IMR-90 (cell line): Measurements from ENCODE around the gene UQCC5.

Source experiments
- BHLHE40 ChIP-seq: fragments of 150-350 bp; IDR thresholded peaks from 2 replicates; pipeline ENCODE4 v1.6.1; 2016; ENCODE audit warnings: mild to moderate bottlenecking, low read depth, low read length
- CHD1 ChIP-seq: IDR thresholded peaks from 2 replicates; pipeline ENCODE4 v1.6.1; 2012; ENCODE audit warnings: low read depth, low read length, improper control_type of control experiment
- MAZ ChIP-seq: IDR thresholded peaks from 2 replicates; pipeline ENCODE4 v1.6.1; 2012; ENCODE audit warnings: low read depth, mild to moderate bottlenecking, low read length, improper control_type of control experiment, moderate library complexity, borderline replicate concordance
- POLR2A ChIP-seq: IDR thresholded peaks from 2 replicates; pipeline ENCODE4 v1.6.1; 2012; ENCODE audit warnings: mild to moderate bottlenecking, low read depth, low read length
- RAD21 ChIP-seq: IDR thresholded peaks from 2 replicates; pipeline ENCODE4 v1.6.1; 2012; ENCODE audit warnings: low read length, improper control_type of control experiment
- RCOR1 ChIP-seq: IDR thresholded peaks from 2 replicates; pipeline ENCODE4 v1.6.1; 2012; ENCODE audit warnings: mild to moderate bottlenecking, low read length, improper control_type of control experiment; ENCODE audit not compliant: insufficient replicate concordance
- TF ChIP-seq, protein P1 (sequence below): conservative IDR thresholded peaks from 2 replicates; pipeline ENCODE4 v1.5.1; 2012; ENCODE audit warnings: mild to moderate bottlenecking, low read depth, low read length, improper control_type of control experiment

DNA sequence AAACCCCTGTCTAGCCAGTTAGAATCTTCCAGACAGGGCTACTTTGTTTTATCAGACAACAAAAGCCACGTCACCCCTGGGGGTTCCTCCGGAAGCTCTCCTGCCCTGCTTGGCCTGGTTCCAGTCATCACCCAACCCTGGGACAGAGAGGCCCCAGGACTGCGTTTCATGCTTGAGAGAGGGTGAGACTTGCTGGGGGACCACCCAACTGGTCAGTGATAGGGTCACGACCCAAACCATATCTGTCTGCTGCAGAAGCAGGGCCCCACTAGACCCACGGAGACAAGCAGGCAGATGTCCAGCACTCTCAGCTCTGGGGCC is 3.9 kb upstream of the UQCC5 start:
- TF ChIP-seq, protein P1, sequence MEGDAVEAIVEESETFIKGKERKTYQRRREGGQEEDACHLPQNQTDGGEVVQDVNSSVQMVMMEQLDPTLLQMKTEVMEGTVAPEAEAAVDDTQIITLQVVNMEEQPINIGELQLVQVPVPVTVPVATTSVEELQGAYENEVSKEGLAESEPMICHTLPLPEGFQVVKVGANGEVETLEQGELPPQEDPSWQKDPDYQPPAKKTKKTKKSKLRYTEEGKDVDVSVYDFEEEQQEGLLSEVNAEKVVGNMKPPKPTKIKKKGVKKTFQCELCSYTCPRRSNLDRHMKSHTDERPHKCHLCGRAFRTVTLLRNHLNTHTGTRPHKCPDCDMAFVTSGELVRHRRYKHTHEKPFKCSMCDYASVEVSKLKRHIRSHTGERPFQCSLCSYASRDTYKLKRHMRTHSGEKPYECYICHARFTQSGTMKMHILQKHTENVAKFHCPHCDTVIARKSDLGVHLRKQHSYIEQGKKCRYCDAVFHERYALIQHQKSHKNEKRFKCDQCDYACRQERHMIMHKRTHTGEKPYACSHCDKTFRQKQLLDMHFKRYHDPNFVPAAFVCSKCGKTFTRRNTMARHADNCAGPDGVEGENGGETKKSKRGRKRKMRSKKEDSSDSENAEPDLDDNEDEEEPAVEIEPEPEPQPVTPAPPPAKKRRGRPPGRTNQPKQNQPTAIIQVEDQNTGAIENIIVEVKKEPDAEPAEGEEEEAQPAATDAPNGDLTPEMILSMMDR, result no peak
- TF ChIP-seq BHLHE40 (no peak; the same call in 1 of the 2 replicates), RCOR1 (no peak), POLR2A (no peak; the same call in 1 of the 2 replicates), CHD1 (no peak), MAZ (no peak; the same call in 1 of the 2 replicates), RAD21 (no peak)
